ENCODE measurements around the gene CAMTA2.
A peak's percentile ranks its signal among the peaks of the same experiment; 100 is the strongest.

The CAMTA2 gene

DNA sequence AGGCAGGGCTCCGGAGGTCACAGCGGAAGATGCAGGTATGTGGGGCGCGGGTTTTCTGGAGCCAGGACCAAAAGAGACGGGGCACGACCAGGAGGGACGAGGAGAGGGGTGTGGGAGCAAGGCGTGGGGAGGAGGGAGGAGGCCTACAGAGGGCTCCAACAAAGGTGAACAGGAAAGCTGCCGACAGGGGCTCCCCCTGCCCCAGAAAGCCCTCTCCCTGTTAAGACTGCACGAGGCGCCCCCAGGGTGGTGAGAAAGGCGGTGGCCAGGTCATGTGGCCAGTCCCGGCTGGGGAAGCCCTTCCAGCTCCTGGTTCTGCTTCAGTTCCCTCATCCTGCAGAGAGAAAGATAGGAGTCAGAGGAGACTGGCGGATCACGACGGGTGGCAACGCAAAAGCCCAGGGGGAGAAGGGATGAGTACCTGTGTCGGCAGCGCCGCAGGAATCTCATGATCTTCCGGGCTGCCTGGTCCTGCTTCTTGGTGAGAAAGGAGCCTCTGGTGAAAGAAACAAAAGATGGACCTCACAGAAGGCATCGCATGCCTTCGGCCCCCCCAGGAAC is 18.9 kb downstream of the CAMTA2 start:
- DNase-seq, result no peak

- peak; percentile 72 for DNase-seq
Measured at GRCh38 chr17:4967539-4968485, 19.7 kb downstream of the CAMTA2 start, which contains the start of gene SPAG7. Gene SPAG7, minus strand, starts transcription at chr17:4967817. Its CDS starts 13 bp downstream, at chr17:4967804.

GRCh38 chr17:4966844-4967538 is 20.5 kb downstream of the CAMTA2 start:
- DNase-seq, result peak; percentile 96

DNA sequence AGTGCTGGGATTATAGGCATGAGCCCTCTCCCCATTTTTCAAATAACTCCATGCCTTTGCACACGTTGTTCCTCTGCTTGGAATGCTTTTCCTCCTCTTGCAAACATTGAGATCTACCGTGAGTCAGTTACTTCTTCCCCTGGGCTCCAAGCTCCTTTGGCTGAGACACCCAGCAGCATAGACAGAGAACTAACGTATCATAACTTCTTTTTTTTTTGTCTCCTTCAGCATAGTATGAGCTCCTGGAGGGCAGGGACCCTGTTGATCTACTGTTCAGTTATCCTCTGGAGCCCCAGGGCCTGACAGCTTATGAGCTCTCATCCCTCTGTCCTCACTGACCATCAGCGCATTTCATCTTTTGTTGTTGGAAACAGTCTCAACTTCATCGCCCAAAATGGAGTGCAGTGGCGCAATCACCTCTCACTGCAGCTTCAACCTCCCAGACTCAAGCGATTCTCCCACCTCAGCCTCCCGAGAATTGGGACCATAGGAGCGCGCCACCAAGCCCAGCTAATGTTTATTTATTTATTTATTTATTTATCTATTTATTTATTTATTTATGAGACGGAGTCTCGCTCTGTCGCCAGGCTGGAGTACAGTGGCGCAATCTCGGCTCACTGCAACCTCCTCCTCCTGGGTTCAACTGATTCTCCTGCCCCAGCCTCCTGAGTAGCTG is 22.0 kb downstream of the CAMTA2 start:
- DNase-seq, result no peak

GRCh38 chr17:4960279-4960922 is 27.1 kb downstream of the CAMTA2 start:
- DNase-seq, result no peak

DNA sequence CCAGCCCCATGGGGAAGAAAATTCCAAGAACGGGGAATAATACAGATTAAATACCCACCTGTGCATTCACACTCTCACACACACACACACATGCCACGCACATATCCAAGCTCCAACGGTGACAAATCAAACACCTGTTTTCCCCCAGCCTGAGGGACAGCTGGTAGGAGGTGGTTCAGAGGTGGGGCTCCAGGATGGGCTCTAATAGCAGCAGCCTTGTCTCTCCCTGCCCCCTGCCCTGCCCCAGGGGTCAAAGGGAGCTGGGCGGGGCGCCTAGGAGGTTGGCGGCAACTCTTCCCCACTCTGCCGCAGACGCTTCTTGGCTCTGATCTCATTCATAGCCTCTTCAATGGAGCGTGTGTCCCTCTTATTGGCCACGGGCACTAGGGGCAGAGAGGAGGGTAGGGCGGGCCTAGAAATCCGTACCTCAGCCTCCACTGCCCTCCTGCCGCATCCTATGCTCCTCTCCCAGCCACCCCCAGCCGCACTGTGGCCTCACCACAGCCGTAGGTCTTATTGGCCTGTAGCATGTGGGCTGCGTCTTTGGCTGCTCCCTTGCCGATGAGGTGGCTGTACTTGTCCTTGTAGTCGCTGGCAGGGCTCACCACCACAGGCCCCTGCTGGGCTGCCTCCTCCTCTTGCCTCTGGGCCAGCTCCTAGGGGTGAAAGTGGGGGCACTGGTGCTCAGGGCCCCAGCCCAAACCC is 28.1 kb downstream of the CAMTA2 start:
- no peak for DNase-seq

DNA sequence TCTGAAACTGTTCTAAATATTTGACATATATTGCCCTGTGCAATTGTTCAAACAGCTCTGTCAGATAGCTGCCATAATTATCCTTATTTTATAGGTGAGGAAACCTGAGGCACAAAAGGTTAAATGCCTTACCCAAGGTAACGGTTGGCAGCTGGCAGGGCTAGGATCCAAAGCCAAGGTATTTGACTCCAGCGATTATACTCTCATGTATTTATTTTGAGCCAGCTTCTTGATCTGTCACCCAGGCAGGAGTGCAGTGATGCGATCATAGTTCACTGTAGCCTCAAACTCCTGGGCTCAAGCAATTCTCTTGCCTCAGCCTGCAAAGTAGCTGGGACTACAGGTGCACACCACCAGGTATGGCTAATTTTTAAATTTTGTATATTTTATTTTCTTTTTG is 29.4 kb downstream of the CAMTA2 start:
- DNase-seq, result no peak

DNA sequence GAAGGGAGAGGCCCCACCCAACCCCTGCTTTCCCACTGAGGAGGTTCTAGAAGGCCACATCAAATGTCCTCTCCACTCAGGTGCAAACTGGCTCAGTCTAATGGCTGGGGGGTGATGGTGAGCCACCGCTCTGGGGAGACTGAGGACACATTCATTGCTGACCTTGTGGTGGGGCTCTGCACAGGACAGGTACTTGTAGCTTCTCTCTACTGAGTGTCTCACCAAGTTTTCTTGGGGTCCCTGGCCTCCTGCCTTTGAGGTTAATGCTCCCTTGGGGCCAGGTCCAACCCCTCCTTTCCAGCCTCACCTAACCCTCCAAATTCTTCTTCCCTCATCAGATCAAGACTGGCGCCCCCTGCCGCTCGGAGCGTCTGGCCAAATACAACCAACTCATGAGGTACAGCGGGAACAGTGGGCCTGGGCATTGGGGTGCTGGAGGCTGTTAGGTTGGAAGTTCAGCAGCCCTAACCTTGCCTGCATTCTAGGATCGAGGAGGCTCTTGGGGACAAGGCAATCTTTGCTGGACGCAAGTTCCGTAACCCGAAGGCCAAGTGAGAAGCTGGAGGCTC is 30.9 kb downstream of the CAMTA2 start:
- DNase-seq, result no peak

DNA sequence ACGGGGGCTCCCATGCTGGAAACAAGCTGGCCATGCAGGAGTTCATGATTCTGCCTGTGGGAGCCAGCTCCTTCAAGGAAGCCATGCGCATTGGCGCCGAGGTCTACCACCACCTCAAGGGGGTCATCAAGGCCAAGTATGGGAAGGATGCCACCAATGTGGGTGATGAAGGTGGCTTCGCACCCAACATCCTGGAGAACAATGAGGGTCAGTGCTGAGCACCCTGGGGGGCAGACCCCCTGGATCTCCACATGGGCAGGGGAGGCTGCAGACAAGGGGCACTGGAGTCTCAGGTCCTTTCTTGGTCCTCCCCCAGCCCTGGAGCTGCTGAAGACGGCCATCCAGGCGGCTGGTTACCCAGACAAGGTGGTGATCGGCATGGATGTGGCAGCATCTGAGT is 32.4 kb downstream of the CAMTA2 start:
- DNase-seq, result no peak

- no peak for DNase-seq
Measured at GRCh38 chr17:4953451-4953961, 34.0 kb downstream of the CAMTA2 start.

DNA sequence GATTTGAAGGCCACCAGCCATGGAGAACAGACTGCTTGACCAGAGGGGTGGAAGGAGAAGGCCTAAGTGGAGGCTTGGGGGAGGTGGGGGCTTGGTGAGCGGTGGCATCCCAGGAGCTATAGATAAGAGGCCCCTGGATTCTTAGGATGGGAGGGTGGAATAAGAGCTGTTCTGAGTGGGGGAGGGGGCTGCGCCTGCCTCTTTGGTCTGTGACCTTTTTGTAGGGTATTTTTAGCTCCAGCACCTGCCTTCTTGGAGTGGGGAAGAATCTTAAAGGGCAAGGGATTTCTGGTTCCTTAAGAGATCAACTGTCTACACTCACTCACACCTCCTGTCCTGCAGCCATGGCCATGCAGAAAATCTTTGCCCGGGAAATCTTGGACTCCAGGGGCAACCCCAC is 36.0 kb downstream of the CAMTA2 start:
- no peak for DNase-seq

- no peak for DNase-seq
Measured at GRCh38 chr17:4950746-4951204, 36.7 kb downstream of the CAMTA2 start, which contains the start of gene ENO3. Gene ENO3, plus strand, starts transcription at chr17:4951119. Its CDS starts 711 bp downstream, at chr17:4951830.

GRCh38 chr17:4950075-4950745 is 37.3 kb downstream of the CAMTA2 start:
- no peak for DNase-seq

DNA sequence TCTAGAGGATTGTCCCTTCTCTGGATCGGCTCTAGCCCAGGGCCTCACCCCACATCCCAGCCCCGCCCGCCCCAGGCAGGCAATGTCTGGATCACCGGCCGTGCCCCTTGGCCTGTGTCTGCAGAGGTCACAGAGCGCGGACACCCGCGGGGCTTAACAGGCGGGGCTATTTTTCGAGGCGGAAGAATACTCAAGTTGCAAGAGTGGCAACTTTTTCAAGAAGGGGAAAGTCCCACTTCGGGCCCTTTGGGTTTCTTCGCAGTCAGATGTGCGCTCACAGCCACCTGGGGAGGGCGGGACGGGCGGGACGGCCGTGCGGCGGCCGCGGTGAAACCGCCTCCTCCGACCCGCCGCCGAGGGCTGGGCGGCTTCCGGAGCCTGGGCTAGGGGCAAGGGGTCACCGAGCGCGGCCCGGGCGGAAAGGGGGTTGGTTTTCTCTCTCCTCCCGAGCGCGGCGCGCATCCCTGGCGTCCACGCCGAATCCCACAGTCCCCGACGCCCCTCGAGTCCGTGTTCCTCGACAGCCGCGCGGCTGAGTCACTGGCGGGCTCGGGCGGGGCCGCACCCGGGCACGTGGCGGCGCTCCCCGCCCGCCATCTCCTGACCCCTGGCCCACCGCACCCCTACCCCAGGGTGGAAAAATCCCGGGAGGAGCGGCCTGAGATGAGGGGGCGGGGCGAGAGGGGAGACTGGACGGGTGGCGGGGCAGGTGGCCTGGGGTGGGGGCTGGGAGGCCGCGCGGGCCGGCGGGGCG is 38.0 kb downstream of the CAMTA2 start:
- no peak for DNase-seq

GRCh38 chr17:4948931-4949320 is 38.5 kb downstream of the CAMTA2 start:
- peak; percentile 53 for DNase-seq

DNA sequence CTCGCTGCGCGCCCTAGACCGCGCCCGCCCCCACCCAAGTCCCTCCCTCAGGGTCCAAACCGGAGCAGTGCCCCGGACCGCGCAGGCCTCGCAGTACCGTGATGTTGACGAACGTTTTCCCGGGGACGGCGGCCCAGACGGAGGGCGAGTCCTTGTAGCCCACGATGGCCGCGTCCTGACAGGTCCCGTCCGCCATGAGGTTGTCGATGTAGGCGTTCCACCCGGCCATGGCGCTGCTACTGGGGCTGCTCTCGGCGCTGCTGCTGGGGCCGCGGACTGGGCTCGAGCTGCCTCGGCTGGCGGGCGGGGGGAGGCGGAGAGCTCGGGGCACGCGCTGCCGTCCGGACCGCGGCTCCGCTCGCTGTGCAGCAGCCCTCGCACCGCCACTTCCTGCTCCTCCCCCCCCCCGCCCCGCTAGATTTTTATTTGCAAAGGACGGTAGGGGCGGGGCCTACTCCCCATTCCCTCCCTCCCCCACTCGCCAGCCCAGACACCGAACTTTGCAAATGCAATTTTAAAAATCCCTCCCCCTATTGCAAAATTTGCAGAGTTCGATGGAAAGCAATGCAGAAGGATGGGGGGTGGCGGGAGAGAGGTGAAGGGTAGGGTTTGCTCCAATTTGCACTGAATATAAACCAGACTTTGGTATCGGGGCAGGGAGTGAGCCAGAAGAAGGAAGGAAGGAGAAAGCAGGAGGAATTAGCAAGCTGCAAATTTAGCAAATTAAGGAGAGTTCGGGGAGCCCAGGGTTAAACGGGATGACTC is 39.1 kb downstream of the CAMTA2 start, which contains the start of gene PFN1:
Gene PFN1, minus strand, starts transcription at position 365 of the 765 bp plus-strand sequence. Its CDS starts 136 bp downstream, at position 229.
- peak; percentile 14 for DNase-seq

- DNase-seq, result no peak
Measured at GRCh38 chr17:4947411-4948165, 39.9 kb downstream of the CAMTA2 start.

- DNase-seq, result no peak
Measured at GRCh38 chr17:4947010-4947410, 40.5 kb downstream of the CAMTA2 start.

All from DMS153 (cell line).